Kidney (tissue), 14 donors: Measurements from ENCODE around the gene COL6A1. TPM values are rescaled to one million over a fixed set of nuclear protein-coding genes. Genes with fewer than 3 reads are reported as not detected.
A peak's percentile ranks its signal among the peaks of the same experiment; 100 is the strongest.
"Not testable (repeated sequence)": the region's sequence is repeated elsewhere in the genome, so short reads cannot be mapped to it uniquely, and the experiment has no call there.

Experiments
- DNase-seq, 5 donors: peaks; one replicate each; pipeline ENCODE4 v3.0.0-alpha.2; 2013 to 2020
- FAIRE-seq: peaks from 2 replicates; lab custom pipeline; 2012; peaks lifted over from hg19 to GRCh38; lab: Jason Lieb, UNC
- H3K27ac ChIP-seq, 2 donors: one replicate each; pipeline ENCODE4 v1.7.0; 2013; ENCODE audit warnings: low read depth in 2 of 2, low read length in 2 of 2, inconsistent platforms in 1 of 2
- H3K27me3 ChIP-seq: one replicate; pipeline ENCODE4 v1.7.1; 2013; ENCODE audit warnings: low read length, inconsistent platforms; ENCODE audit not compliant: control insufficient read depth, insufficient read depth
- H3K36me3 ChIP-seq, 3 donors: one replicate each; pipeline versions ENCODE4 v1.7.0 to v1.7.1; 2013; ENCODE audit warnings: low read length in 3 of 3, control low read depth in 1 of 3, inconsistent platforms in 1 of 3; ENCODE audit not compliant: insufficient read depth in 3 of 3, control insufficient read depth in 2 of 3
- H3K4me1 ChIP-seq, 3 donors: one replicate each; pipeline versions ENCODE4 v1.7.0 to v1.7.1; 2013; ENCODE audit warnings: low read length in 3 of 3, inconsistent platforms in 1 of 3, low read depth in 1 of 3; ENCODE audit not compliant: control insufficient read depth in 2 of 3, insufficient read depth in 2 of 3
- H3K4me3 ChIP-seq, 3 donors: one replicate each; pipeline versions ENCODE4 v1.7.0 to v1.8.1; 2013; ENCODE audit warnings: low read length in 3 of 3, control low read depth in 1 of 3, inconsistent platforms in 1 of 3
- H3K9ac ChIP-seq, 3 donors: one replicate each; pipeline versions ENCODE4 v1.7.0 to v1.7.1; 2013; ENCODE audit warnings: low read length in 3 of 3, control low read depth in 1 of 3, inconsistent platforms in 1 of 3
- H3K9me3 ChIP-seq, 3 donors: one replicate each; pipeline versions ENCODE4 v1.7.0 to v1.7.1; 2013; ENCODE audit warnings: low read length in 3 of 3, control low read depth in 1 of 3, inconsistent platforms in 1 of 3; ENCODE audit not compliant: control insufficient read depth in 2 of 3, insufficient read depth in 1 of 3
- CTCF ChIP-seq: IDR thresholded peaks from 3 replicates; pipeline ENCODE4 v1.5.1; 2012; ENCODE audit warnings: mild to moderate bottlenecking, moderate library complexity, borderline replicate concordance; ENCODE audit not compliant: insufficient read depth; ENCODE audit errors: extremely low read depth
- intact Hi-C: fragments of 100-400 bp; cut with DNase I; formaldehyde crosslinking; loops from one replicate; pipeline ENCODE4 v1.11.1; 2022
- polyA plus RNA-seq: library from polyadenylated mRNA; stranded (reverse); fragments of 350-450 nt; fragmentation: Illumina TruSeq; extraction: RNeasy Lipid Tissue Mini Kit (QIAGEN cat#74804); gene quantifications from one replicate; pipeline ENCODE4 v1.2.3, GENCODE V29; 2014; ENCODE audit warnings: low read depth, low replicate concordance; ENCODE audit not compliant: insufficient read depth
- total RNA-seq: library from RNA; stranded (reverse); fragmentation: NEBNext Ultra II Directional; extraction: Animal tissue kit (Norgen Biotek cat#: 25700); gene quantifications from one replicate; pipeline ENCODE4 v1.2.1, GENCODE V29; 2021
- donor health status: control.
- donor health status: control.
- donor health status: control.
- donor health status: control.
- donor health status: control.
- donor health status: DM: yes; HTN: yes; CAD: no.
- donor health status: Normal renal cell carcinoma (clear cell type).

COL6A1 gene
- total and polyA plus RNA-seq, 2 donors from 2014 or later, result 112 to 127 TPM

DNA sequence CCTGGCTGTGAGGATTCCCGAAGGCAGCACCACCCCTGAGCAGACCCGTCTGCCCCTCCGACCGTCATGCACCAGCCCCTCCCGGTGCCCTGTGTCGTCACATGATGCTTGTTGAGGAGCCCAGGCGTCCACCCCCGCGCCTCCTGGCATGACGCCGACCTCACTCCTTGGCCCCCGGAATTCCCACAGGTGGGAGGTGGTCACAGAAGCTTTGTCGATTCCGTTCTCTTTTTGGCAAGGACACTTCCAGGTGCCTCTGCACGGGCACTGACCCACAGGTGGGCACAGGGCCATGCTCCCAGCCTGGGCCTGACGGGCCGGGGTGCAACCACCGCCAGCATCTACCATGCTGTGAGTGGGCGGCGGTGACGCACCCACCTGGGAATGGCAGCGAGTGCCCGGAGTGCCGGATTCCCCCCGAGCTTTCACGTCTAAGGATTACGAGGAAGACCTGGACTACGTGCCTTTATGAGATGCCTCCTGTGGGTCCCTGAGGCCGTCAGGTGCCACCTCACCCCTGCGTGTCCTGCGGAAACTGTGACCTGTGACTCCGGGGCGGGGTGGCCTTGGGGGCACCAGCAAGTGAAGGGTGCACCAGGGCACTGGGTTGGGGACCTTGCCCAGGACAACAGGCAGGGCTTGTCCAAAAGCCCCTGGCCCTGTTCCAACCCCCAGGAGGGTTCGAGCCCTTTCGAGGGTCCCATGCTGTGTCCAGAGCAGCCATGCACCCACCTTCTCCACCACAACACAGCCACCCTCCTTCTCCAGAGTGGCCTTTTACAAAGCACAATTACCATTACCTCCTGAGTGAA, 31.4 kb upstream of the COL6A1 start:
- H3K4me1 ChIP-seq, result peaks cover 0 to 7% (median 0%) of the 10 kb centered on the region in 3 donors
- no peaks in the 10 kb centered on the region for H3K36me3 ChIP-seq
- H3K9me3 ChIP-seq, result no peaks in the 10 kb centered on the region
- FAIRE-seq, result no peak
- no peak for TF ChIP-seq CTCF
- H3K9ac ChIP-seq, result no peak overlapping the region
- DNase-seq, result peak in 2 of 5 donors; percentile 29 to 73
- H3K4me3 ChIP-seq, result no peak overlapping the region
- intact Hi-C loops, result no loop called here
- H3K27me3 ChIP-seq, result no peaks in the 10 kb centered on the region
- no peak overlapping the region for H3K27ac ChIP-seq

DNA sequence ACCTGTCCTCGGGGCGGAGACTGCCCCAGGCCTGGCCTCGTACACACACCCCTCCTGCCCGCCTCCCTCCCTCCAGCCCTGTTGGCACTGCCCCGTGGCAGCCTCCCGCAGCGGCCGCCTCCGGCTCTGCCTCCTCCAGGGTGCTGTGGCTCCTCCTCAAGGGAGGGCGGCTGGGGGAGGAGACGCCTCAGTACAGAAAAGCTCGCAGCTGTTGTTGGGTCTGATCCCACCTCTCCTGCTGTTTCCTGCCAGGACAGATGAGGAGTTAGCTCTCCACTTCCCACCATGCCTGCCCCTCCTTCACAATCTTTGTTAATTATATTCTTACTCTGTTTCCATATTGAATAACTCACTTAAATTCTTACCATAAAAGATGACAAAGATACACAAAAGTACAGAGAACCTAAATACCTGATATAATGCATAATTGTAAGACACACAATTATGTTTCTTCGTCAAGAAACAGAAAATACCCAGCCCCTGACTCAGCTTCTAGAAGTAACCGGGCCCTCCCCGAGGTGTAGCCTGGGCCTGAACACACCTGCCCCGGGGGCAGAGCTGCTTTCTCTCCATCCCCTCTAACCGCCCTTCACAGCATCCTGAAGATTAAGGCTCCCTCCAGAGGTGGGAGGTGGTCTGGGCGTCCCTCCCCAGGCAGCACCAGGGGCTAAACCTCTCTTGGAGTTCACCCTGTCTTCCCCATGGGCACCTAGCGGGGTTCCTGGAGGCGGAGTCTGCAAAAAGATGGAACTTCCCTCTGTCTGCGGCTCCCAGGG, 30.6 kb upstream of the COL6A1 start:
- H3K9me3 ChIP-seq, result no peaks in the 10 kb centered on the region
- no peaks in the 10 kb centered on the region for H3K27me3 ChIP-seq
- intact Hi-C loops, result no loop called here
- H3K36me3 ChIP-seq, result no peaks in the 10 kb centered on the region
- no peak for TF ChIP-seq CTCF
- H3K4me3 ChIP-seq, result no peak overlapping the region
- peaks cover 0 to 7% (median 0%) of the 10 kb centered on the region in 3 donors for H3K4me1 ChIP-seq
- no peak overlapping the region for H3K27ac ChIP-seq
- H3K9ac ChIP-seq, result no peak overlapping the region
- peak in 4 of 5 donors; percentile 62 to 91 (median 74) for DNase-seq
- no peak for FAIRE-seq

DNA sequence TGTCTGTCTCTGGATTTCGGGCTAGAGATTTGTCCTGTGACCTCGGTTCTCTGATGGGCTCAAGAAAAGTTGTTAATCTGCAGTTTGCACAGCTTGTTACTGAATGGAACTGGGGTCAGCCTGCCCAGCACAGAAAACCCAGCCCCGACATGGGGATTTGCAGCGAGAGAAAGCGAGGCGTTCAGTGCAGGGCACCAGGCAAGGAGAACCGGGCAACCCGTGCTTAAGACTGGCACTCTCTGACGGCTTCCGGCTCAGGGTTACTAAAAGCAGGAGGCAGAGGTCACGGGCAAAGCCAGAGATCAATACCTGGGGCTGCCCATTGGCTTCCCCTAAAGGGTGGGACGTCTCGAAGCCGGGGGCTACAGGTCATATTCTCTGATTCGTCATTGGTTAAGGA, 29.9 kb upstream of the COL6A1 start:
- TF ChIP-seq CTCF, result no peak
- no peak for DNase-seq
- Histone ChIP-seq H3K4me3 (no peak overlapping the region), H3K27me3 (no peaks in the 10 kb centered on the region), H3K9me3 (no peaks in the 10 kb centered on the region), H3K27ac (no peak overlapping the region), H3K9ac (no peak overlapping the region), H3K4me1 (peaks cover 0 to 7% (median 0%) of the 10 kb centered on the region in 3 donors), H3K36me3 (no peaks in the 10 kb centered on the region)
- no peak for FAIRE-seq
- intact Hi-C loops, result no loop called here

GRCh38 chr21:45952527-45952926, 29.0 kb upstream of the COL6A1 start:
- intact Hi-C loops, H3K4me1 ChIP-seq, H3K9me3 ChIP-seq, H3K36me3 ChIP-seq, H3K9ac ChIP-seq, H3K4me3 ChIP-seq, H3K27ac ChIP-seq, FAIRE-seq, DNase-seq, H3K27me3 ChIP-seq: not testable (repeated sequence)
